ENCODE results near the gene CERT1. TPM values are rescaled to one million over a fixed set of nuclear protein-coding genes. Genes with fewer than 3 reads are reported as not detected.

Gene CERT1
- total and polyA plus RNA-seq, 9 of the 15 experiments (the other 6 are each of a cell fraction or from before 2014, with no cell fraction given): 3.4 to 24.7 (median 9.8) TPM

GRCh38 chr5:75412111-75412990, 99.1 kb downstream of the CERT1 start:
- H3K9me1 ChIP-seq (ENCODE audit: control insufficient read depth, insufficient read depth, low read length): no peaks in the 10 kb centered on the region
- no peaks in the 10 kb centered on the region for H3K4me1 ChIP-seq (replicated peaks in 1 of 2; ENCODE audit: control insufficient read depth in 2 of 2, insufficient read depth in 2 of 2, low read length in 2 of 2)
- H3K9ac ChIP-seq (ENCODE audit: insufficient read depth in 1 of 2, low read depth in 2 of 2, low read length in 2 of 2): no peak overlapping the region
- TF ChIP-seq ILK (tag; IDR thresholded peaks at IDR 0.05; ENCODE audit: borderline replicate concordance, low read depth): no peak
- TF ChIP-seq CEBPG (CRISPR knock-in tag; IDR thresholded peaks at IDR 0.05): no peak
- no peak for TF ChIP-seq CEBPG (tag; conservative IDR thresholded peaks at IDR 0.05 in 1 of 2, IDR thresholded peaks at IDR 0.05 in 1 of 2)
- no peak for TF ChIP-seq NR0B1 (IDR thresholded peaks at IDR 0.05; ENCODE audit: partially characterized antibody)
- 91% methylated on average over 4 of the region's 4 CpGs for WGBS (ENCODE audit: insufficient coverage, low coverage, missing lambda C conversion rate)
- no peak overlapping the region for H3K4me3 ChIP-seq
- H3K36me3 ChIP-seq (ENCODE audit: control insufficient read depth, insufficient read depth, low read length): peaks cover 21% of the 10 kb centered on the region
- no peaks in the 10 kb centered on the region for H3K27me3 ChIP-seq (ENCODE audit: control insufficient read depth in 2 of 2, insufficient read depth in 2 of 2, low read length in 2 of 2)
- no peak overlapping the region for H3K27ac ChIP-seq (ENCODE audit: extremely low read depth, low read depth, low read length)
- H3K79me2 ChIP-seq (ENCODE audit: control insufficient read depth, insufficient read depth, low read length): no peaks in the 10 kb centered on the region
- intact Hi-C loops (cut with micrococcal nuclease): no loop called here
- no peaks in the 10 kb centered on the region for H4K20me1 ChIP-seq (replicated peaks; ENCODE audit: control insufficient read depth, insufficient read depth, low read length)
- DNase-seq (ENCODE audit: extremely low read depth in 1 of 4, low spot score in 3 of 4) (no peak), FAIRE-seq (no peak), ATAC-seq (no peak)
- H2AFZ ChIP-seq (ENCODE audit: low read depth, low read length): no peak overlapping the region
- ChIA-PET CTCF (ENCODE audit: low intra/inter-chr PET ratio) (no interaction called here), POLR2A (no interaction called here)
- in situ Hi-C loops (cut with MboI): no loop called here
- no peak overlapping the region for H3K4me2 ChIP-seq (ENCODE audit: insufficient read depth, low read length)
- H3K9me3 ChIP-seq (replicated peaks; ENCODE audit: control insufficient read depth, insufficient read depth, low read depth, low read length): no peaks in the 10 kb centered on the region
- no TSS peak for BruUV-seq (replicated peaks)
